ENCODE results near the gene SIRT2.

The SIRT2 gene

DNA sequence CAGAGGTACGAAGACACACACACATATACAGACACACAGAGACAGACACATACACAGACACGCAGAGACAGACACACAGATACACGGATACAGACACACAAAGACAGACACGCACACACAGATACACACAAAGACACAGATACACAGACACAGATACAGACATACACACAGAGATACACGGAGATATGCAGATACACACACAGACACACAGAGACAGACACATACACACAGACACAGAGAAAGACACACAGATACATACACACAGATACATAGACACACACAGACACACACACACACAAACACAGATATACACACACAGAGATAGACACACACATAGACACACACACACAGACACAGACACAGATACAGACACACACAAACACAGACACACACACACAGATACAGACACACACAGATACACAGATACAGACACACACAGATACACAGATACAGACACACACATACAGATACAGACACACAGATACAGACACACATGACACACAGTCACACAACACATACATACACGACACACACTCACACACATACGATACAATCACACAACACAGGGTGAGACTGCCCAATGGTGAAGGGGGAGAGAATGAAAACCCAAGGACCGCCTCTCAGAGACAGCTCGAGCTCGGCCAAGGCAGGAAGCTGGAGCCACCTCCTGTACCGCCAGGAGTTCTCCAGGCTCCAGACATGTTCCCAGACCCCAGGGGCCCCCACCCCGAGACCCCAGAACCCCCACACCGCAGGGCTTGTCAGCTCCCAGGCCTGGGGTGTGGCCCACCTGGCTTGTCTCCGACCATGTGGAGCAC is 21.4 kb upstream of the SIRT2 start:
- DNase-seq (ENCODE audit: low spot score) (no peak), FAIRE-seq (no peak)

DNA sequence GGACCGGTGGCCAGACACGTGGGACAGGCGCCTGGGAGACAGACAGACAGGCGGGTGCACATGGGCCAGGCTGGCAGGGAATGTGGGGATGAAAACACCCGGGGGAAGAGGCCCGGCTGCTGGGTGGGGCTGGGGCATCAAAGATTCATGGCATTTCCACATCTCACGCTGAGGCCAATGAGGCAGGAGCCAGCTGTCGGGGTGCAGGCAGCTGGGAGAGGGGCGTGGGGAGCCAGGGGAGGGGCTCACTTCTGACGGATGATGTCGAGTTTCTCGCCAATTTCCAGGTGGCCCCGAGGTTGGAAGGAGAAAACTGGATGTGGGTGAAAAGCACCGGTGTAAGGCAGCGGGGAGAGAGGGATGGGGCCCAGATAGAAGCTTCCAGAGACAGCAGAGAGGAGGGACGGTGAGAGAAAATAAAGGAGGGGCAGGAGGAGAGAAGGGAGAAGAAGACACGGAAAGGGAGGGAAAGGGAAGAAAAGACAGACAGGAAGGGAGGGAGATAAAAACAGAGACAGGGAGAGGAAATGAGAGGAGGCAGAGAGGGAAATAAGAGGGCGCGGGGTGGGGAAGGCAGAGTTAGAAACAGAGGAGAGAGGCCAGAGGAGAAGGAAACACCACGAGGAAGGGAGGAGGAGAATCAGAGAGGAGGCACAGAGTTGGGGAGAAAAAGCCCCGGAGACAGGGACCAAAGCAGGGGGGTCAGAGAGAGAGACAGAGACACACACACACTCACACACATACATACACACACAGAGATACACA is 20.6 kb upstream of the SIRT2 start:
- DNase-seq (ENCODE audit: low spot score) (no peak), FAIRE-seq (no peak)

- DNase-seq (ENCODE audit: low spot score) (no peak), FAIRE-seq (no peak)
Measured at GRCh38 chr19:38918526-38918925, 19.1 kb upstream of the SIRT2 start.

DNA sequence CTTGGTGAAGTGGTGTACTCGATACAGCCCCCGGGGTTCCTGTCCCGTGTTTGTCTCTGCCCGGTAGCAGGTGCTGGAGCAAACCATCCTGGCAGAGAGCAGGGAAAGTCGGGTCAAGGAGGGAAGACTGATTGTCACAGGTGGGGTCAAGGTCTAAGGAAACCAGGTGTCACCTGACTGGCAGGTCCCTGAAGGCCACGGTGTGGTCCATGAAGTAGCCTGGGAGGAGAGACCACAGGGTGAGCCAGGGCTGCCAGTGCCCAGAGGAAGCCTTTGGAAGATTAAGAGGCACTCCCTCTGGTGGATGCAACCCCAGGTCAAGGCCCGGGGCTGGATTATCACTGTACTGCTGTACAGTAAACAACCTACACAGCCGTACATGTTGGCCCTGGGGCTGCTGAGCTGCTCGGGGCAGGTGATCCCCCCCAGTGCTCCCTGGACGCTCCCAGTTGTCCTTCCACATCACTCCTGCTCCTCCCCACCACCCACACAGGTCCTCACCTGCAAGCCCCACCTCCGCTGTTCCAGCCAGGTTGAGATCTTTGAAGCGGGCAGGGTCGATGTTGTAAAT is 18.6 kb upstream of the SIRT2 start:
- peak; percentile 4 for DNase-seq (ENCODE audit: low spot score)
- no peak for FAIRE-seq

GRCh38 chr19:38917516-38917915 is 18.1 kb upstream of the SIRT2 start:
- FAIRE-seq (no peak), DNase-seq (ENCODE audit: low spot score) (no peak)

DNA sequence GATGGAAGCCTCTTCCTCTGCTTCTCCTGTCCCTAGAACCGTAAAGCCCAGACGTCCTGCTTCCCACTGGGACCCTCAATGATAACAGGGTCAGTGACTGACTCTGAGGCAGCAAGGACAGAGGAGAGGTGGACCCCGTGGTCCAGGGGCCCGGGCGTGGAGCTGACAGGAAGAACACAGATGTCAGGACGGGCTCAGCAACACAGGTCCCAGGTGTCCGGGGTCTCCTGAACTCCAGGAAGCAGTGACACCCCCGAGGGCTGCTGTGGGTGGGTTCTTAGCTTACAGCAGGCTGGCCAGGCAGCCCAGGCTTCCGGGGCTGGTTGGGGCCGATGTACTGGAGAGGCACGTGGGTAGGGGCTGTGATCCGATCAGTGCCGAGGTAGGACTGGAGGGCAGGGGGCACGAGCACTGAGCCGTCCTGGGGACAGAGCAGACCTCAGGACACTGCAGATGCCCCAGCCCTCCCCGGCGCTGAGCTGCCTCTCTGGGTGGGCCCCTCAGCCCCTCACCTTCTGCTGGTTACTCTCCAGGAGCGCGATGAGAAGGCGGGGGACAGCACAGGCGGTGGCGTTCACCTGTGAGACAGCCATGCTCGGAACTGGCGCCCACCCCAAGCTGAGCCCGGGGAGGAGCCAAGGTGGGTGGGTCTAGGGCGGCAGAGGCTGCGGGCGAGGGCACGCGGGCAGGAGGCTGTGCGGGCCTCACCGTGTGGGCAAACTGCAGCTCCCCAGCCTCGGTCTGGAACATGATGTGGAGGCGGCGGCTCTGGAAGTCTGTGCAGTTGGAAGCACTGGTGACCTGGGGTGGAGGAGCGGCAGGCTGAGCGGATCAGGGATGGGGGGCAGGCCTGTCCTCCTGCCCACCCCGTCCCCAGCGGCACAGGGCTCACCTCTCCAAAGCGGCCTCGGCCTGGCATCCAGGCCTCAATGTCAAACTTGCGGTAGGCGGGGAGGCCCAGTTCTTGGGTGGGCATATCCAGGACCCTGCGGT is 16.2 kb upstream of the SIRT2 start:
- DNase-seq (ENCODE audit: low spot score) (no peak), FAIRE-seq (no peak)

- DNase-seq (ENCODE audit: low spot score), result no peak
- no peak for FAIRE-seq
Measured at GRCh38 chr19:38913958-38914357, 14.5 kb upstream of the SIRT2 start.

DNA sequence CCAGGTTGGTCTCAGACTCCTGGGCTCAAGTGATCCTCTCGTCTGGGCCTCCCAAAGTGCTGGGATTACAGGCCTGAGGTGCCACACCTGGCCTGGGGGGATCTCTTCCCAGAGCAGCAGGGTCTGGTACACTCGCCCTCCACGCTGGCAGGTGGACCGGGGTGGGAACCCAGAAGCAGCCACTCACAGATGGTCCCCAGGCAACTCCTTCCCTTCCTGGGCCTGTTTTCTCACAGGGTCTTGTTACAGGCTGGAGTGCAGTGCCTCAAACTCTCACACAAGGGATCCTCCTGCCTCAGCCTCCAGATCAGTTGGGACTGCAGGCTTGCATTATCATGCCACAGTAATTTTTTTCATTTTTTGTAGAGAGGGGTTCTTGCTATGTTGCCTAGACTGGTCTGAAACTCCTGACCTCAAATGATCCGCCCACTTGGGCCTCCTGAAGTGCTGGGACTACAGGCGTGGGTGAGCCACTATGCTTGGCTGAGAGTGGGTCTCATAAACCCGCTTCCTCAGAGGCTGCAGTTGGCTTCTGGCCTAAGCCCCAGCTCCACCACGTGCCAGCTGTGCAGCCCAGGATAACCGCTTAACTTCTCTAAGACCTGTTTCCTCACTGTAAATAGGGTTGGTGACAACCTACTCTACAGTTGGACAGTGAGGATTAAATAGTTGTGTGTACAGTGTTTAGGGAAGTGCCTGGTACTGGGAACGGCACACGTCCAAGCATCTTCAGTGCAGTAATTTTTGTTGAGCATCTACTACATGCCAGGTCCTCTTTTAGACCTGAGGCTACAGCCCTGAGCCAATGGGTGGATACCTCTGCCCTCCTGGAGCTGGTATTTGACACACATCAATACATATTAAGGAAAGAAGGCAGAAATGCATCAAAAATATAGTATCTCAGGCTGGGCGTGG is 13.4 kb upstream of the SIRT2 start:
- FAIRE-seq (no peak), DNase-seq (ENCODE audit: low spot score) (no peak)

GRCh38 chr19:38911388-38912001 is 12.1 kb upstream of the SIRT2 start:
- no peak for FAIRE-seq
- DNase-seq (ENCODE audit: low spot score), result no peak

GRCh38 chr19:38910488-38910887 is 11.1 kb upstream of the SIRT2 start:
- DNase-seq (ENCODE audit: low spot score) (no peak), FAIRE-seq (no peak)

DNA sequence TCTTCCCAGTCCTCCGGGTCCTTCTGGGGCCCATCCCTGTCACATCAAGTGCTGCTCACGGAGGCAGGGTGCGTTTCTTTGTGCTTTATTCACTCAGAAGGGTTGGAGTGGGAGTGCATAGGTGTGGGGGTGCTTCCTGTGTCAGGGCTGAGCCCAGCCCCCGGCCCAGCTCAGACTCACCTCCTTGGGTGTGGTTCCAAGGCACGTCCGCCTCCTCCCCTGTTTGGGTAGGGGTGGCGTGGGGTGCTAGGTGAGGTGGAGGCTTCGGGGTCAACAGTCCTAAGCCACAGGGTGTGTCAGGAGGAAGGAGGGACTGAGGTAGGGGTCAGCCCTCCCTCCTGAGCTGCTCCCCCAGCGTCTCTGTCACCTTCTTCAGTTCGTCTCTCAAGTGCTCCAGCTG is 9.5 kb upstream of the SIRT2 start:
- FAIRE-seq (no peak), DNase-seq (ENCODE audit: low spot score) (no peak)

- FAIRE-seq, result no peak
- DNase-seq (ENCODE audit: low spot score), result no peak
Measured at GRCh38 chr19:38907670-38908069, 8.3 kb upstream of the SIRT2 start.

- no peak for FAIRE-seq
- no peak for DNase-seq (ENCODE audit: low spot score)
Measured at GRCh38 chr19:38907227-38907626, 7.8 kb upstream of the SIRT2 start.

GRCh38 chr19:38905620-38906019 is 6.2 kb upstream of the SIRT2 start:
- no peak for FAIRE-seq

DNA sequence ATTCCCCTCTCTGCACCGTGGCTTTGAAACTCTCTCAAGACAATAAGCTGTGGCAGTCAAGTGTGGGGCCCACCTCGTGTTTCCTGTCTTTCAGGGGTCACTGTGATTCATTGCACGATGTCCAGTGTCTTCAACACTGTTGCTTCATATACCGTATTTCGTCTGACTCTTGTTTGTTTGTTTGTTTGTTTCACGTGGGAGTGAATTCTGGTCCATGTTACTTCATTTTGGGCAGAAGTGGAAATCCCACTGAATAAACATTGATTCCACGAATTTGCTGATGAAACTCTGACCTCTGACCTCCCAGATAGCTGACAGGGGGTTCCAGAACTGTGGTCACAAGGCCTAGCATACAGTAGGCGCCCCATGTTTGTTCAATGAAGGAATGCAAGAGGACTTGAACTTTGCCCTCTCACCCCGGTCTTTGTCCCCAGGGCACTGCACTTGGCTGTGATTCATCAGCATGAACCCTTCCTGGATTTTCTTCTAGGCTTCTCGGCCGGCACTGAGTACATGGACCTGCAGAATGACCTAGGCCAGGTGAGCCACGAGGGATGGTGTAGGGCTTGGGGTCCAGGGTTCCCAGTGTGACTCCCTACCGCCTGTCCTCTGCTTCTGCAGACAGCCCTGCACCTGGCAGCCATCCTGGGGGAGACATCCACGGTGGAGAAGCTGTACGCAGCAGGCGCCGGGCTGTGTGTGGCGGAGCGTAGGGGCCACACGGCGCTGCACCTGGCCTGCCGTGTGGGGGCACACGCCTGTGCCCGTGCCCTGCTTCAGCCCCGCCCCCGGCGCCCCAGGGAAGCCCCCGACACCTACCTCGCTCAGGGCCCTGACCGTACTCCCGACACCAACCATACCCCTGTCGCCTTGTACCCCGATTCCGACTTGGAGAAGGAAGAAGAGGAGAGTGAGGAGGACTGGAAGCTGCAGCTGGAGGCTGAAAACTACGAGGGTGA is 5.4 kb upstream of the SIRT2 start:
- DNase-seq (ENCODE audit: low spot score) (no peak), FAIRE-seq (no peak)

More at GRCh38 chr19:38905620-38906019, 6.2 kb upstream of the SIRT2 start:
- DNase-seq (ENCODE audit: low spot score), result no peak

- FAIRE-seq, result no peak
- DNase-seq (ENCODE audit: low spot score), result no peak
Measured at GRCh38 chr19:38901683-38902082, 2.3 kb upstream of the SIRT2 start.

GRCh38 chr19:38900743-38901190 is 1.3 kb upstream of the SIRT2 start:
- no peak for FAIRE-seq
- no peak for DNase-seq (ENCODE audit: low spot score)

- FAIRE-seq (no peak), DNase-seq (ENCODE audit: low spot score) (peak; percentile 8)
Measured at GRCh38 chr19:38900202-38900629, 798 bp upstream of the SIRT2 start.
